ENCODE results near the gene MATCAP1.

MATCAP1 gene

DNA sequence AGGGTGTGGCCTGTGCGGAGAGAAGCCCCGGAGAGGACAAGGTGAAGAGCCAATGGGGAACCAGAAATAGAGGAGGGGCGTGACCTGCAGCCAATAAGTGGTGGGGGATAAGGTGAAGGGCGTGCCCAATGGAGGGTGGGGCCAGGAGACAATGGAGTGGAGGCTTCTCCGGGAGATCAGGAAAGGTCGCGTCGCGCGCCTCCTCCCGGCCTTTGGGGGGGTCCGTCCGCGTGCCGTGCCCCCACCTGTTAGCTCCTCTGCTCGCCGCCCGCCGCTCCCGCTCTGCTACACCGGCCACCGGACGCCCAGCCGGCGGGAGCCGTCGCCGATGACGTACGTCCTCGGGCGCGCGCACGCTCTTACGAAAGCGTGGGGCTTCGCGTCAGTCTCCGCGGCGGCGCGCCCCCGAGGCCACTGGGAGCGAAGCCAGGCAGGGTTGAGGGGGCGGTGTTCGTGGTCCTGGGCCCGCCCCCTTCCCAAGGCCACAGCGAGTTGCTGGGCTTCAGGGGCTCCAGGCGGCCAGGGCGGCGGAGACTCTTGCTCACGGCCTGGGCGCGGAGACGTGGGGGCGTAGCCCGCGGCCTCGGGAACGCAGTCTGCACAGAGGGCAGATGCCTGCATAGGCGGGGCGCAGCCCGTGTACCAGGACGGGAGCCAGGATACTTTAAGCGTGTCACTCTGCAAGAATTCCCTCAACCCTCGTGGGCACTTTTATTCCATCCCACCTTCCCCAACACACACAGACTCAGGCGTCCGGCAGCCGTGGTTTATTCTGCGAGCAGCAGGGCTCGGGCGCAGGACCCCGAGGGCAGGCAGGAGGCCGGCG, at the start of gene MATCAP1:
Gene MATCAP1, minus strand, starts transcription at position 337 of the 826 bp plus-strand sequence. CDS start 3,353 bp downstream, outside the sequence.
- in situ Hi-C loops (cut with MboI; ENCODE audit: low sequenced_read_pairs), result no loop called here

DNA sequence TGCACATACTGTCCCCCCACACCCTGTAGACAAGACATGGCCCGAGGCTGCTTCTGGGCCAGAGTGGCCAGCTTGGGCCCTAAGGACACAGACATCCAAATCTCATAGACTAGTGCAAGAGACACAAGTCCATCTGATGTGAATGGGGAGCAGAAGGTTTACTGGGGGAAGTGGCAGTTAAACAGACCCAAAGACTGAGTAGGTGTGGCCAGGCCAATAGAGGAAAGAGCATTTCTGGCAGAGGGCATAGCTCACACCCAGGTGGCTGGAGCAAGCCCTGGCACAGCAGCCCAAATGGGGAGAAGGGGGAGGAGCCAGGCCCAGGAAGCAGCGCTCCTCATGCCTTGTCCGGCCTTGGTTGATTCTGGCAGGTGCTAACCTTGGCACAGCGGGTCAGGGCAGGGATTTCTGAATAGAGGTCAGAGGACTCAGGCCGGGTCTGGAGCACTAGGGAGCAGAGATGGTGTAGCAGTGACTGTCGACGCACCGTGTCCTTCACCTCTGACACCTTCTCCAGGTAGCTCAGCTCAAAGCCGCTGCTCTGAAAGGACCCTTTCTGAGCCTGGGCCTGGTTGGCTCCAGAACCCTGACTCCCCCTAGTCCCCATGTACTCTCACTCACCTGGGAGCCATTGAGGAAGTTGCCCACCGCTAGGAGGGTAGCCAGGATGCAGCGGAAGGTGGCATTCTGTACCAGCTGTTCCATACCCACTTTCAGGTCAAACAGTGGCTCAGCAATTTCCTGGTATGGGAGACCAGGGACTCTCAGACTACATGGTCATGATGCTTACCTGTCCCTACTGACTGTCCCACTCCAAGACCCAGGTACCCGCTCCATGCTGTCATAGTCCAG, 47.3 kb upstream of the MATCAP1 start:
- in situ Hi-C loops (cut with MboI; ENCODE audit: low sequenced_read_pairs), result no loop called here

- in situ Hi-C loops (cut with MboI; ENCODE audit: low sequenced_read_pairs), result no loop called here
These were observed 46.4 kb upstream of the MATCAP1 start for GRCh38 chr16:67229906-67230808.

DNA sequence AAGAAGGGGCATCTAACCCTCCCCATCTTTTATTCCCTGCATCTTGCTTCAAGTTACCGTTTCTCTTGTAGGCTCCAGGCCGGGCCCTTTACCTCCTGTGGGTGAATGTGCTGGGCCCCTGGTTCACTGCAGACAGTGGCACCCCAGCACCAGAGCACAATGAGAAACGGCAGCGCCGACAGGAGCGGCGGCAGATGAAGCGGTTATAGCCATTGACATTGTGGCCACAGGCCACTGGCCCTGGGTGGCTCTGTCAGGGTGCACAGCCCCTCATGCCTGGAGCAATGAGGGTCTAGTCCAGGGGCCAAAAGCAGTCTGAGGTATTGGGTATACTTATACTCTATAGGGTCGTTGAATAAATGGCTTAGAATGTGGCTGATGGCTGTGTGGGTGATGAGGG, 45.1 kb upstream of the MATCAP1 start:
- in situ Hi-C loops (cut with MboI; ENCODE audit: low sequenced_read_pairs), result no loop called here

GRCh38 chr16:67228034-67228785, 44.4 kb upstream of the MATCAP1 start:
- in situ Hi-C loops (cut with MboI; ENCODE audit: low sequenced_read_pairs), result no loop called here

- in situ Hi-C loops (cut with MboI; ENCODE audit: low sequenced_read_pairs), result no loop called here
These were observed 43.8 kb upstream of the MATCAP1 start for GRCh38 chr16:67227567-67227921.

DNA sequence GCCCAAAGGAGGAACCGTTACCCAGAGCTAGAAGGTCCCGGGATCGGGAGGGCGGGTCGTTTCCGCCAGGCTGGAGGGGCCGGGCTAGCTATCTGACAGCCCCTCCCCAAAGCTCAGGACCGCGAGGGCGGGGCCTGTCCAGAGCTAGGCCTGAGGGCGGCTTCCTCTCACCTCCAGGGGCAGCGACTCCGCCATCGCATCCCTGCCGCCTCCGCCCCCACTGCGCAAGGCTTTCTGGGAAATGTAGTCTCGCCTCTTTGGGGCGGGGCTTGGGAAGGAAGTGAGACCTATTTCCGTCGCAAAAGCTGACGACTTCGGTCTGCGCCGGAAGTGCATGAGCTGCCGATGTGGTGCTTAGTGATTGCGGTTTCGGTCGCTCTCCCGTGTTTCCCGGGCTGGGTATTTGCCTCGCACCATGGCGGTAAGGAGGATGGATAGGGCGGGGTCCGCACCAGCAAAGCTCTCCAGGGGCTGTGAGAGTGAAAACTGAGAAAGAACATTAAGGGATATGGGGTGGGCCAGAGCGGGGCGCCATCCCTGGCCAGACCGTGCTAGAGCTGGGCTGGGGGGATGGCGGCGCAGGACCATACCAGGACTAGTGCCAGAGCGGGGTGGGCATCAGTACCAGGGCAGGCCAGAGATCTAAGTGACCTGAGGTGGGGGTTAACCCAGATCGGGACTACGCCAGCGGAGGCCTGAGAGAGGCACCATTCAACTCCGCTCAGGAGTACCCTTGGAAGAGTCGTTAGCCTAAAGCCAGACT, 43.2 kb upstream of the MATCAP1 start, which contains the start of gene TMEM208:
Gene TMEM208, plus strand, starts transcription at position 327 of the 763 bp plus-strand sequence. Its CDS starts 89 bp downstream, at position 416.
- in situ Hi-C loops (cut with MboI; ENCODE audit: low sequenced_read_pairs), result no loop called here

DNA sequence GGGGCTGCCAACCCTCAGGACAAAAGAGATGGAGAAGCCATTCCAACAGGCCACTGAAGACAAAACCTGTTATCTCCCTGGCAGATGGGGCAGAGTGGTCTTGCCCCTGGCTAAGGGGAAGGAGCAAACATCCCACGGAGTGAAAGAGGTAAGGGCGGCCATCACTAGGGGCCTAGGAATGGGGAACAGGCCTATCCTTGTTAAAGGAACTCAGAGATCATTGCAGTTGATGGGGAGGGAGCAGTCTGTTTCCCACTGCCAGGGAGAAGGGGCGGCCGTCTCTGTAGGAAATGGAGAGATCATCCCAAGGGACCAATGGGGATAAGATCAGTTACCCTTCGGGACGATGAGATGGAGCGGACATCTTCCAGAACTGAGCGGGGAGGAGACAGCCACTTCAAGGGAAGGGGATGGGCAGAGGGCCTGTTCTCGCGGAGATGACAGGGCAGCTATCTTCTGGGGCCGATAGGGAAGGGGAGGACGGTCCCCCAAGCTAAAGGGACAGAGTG, 42.6 kb upstream of the MATCAP1 start:
- in situ Hi-C loops (cut with MboI; ENCODE audit: low sequenced_read_pairs), result no loop called here

GRCh38 chr16:67223992-67224391, 40.2 kb upstream of the MATCAP1 start:
- in situ Hi-C loops (cut with MboI; ENCODE audit: low sequenced_read_pairs), result no loop called here

- in situ Hi-C loops (cut with MboI; ENCODE audit: low sequenced_read_pairs), result no loop called here
These were observed 33.1 kb upstream of the MATCAP1 start for GRCh38 chr16:67216612-67217490.

GRCh38 chr16:67215706-67216105, 31.9 kb upstream of the MATCAP1 start:
- in situ Hi-C loops (cut with MboI; ENCODE audit: low sequenced_read_pairs), result no loop called here

GRCh38 chr16:67213197-67214019, 29.6 kb upstream of the MATCAP1 start:
- in situ Hi-C loops (cut with MboI; ENCODE audit: low sequenced_read_pairs), result no loop called here

GRCh38 chr16:67212766-67213165, 29.0 kb upstream of the MATCAP1 start:
- in situ Hi-C loops (cut with MboI; ENCODE audit: low sequenced_read_pairs), result no loop called here

GRCh38 chr16:67211674-67212073, 27.9 kb upstream of the MATCAP1 start:
- in situ Hi-C loops (cut with MboI; ENCODE audit: low sequenced_read_pairs), result no loop called here

DNA sequence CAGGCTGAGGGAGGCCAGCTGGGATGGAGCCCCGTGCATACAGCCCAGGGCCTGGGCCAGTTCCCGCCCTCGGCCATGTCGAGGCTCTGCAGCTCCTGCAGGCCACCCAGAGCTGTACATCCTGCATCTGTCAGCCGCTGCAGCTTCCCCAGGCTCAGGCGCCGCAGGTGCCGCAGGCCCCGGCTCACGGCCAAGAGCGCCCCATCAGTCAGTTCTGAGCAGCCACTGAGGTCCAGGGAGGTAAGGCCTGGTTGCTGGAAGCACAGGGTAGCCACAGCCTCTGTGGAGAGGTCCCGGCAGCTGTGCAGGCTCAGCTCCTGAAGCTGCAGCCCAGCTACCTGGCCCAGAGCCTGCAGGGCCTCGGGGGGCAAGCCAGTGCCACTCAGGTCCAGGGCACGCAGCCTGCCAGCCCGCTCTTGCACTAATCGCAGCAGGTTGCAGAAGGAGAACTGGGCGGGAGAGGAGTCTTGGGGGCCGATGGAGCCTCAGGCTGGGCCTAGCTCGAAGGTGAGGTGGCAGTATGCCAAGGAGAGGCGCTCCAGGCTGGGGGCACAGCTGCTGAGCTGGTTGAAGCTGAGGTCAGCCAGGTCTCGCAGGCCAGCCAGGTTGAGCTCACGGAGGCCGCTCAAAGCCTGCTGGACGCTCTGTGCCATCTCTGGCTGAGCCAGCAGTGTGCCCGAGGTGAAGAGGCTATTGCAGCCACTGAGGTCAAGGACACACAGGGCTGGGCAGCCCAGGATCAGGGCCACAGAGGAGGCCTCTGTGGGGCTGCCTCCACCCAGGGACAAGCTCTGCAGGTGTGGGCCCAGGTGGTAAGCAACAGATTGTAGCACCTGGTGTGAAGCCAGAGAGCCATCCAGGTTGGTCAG, 26.5 kb upstream of the MATCAP1 start:
- in situ Hi-C loops (cut with MboI; ENCODE audit: low sequenced_read_pairs), result no loop called here

GRCh38 chr16:67209565-67209964, 25.8 kb upstream of the MATCAP1 start:
- in situ Hi-C loops (cut with MboI; ENCODE audit: low sequenced_read_pairs), result no loop called here
